Skeletal muscle cell (primary cell): ENCODE data around the gene RTN3.
"Not testable (repeated sequence)": the region's sequence is repeated elsewhere in the genome, so short reads cannot be mapped to it uniquely, and the experiment has no call there.

ENCODE experiments used
- DNase-seq: peaks from one replicate; pipeline ENCODE4 v3.0.0-alpha.2; 2010; ENCODE audit warnings: low read depth
- H3K4me3 ChIP-seq: 2 replicates; pipeline ENCODE4 v1.5.1; 2011; ENCODE audit warnings: low read depth, mild to moderate bottlenecking, control low read depth, low read length, moderate library complexity

The RTN3 gene

DNA sequence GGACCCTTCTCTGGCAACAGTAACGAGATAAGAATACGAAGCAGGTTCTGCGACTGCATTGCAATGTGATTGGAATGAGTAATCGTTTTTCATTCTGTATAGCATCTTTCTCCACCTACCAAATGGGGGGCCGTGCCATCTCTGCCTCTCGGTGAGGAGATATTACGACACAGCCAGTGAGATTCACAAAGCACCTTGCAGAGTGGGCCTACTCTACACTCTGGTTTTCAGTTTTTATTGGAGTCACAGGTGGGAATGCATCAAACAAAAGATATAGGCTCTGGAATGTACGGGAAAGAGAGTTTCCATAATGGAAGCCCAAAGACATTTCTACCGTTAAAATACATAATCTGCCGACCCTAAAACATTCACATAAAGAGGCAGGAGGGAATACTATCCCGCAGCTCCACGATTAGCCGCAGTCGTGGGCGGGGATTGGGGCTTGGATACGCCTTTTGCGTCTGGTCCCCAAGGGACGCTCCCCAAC, 423 bp upstream of the RTN3 start:
- no peak for DNase-seq
- H3K4me3 ChIP-seq = peak overlapping the region; percentile 99

DNA sequence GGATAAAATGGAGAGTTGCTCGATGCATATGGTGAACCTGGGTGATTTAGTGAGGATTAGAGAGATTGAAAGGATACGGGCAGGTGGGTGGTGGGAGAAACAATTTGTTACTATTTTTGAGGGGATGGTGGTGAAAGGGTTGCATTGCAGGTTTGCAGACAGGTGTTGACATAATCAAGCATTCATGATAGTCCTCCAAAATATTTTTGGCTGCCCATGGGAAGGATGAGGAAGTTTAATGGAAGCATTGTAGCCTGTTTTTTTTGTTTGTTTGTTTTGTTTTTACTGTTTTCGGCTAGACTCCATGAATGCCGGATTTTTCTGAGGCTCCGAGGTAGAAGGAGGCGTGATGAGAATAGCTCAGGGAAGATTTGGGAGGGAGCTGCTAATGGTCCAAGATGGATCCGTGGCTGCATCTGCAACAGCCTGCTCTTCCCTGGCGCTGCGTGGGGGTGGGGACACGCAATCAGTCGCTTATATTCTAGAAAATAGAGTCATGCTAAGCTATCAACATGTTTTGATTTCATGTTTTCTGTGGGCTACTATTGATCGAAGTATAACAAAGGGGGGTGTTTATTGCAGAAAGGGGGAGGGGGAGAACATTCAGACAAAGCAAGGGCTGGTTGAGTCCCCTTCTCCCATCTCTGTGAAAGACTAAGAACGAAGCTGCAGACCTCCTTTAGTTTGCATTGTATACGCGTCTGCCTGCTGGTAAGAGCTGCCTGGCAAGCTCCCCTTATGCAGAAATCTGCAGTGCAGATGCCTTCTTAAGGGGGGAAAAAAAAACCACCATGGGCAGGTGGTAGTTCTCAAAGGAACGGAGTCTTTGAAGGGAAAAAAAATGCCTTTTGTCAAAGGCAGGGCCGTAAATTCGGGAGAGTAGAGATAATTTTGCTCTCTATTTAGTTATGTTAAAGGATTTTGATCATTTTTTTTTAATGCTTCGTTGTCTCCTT, 1.0 kb downstream of the RTN3 start:
- peak overlapping the region; percentile 99 for H3K4me3 ChIP-seq
- no peak for DNase-seq

DNA sequence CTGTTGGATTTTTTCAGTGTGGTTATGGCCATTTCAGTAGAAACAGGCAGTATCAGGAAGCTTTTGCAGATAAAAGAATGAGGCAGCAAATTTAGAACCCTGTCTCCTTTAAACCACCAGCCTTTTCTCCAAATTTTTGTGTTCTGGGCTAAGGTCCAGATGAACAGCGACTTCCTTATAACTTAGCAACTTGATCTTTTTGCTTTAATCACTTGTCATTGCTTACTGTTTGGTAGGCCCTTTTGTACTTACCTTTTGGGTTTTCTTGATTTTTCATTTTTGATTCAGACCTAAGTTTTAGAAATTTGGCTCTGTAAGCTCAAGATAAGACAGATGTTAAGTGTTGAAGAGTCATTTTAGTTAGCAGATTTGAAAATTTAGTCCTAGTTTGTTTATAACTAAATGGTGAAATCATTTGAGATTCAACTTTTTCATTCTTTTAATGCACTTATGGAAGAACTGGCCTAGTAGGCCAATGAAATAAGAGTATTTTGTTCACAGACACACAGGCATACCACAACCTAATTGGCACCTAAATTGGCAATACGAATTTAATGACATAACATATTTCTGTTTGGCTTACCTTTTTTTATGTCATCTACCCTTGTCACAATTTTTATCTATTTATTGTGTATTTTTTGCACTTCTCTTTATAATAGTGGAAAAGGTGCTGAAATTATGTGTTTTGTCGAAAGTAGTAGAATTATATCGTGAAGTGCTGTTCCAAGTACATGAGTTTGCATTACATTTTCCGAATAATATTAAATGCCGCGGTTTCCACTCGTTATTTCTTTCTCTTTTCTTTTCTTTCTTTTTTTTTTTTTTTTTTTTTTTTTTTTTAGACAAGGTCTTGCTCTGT, 2.1 kb downstream of the RTN3 start:
- peak overlapping the region; percentile 99 for H3K4me3 ChIP-seq
- DNase-seq = no peak

DNA sequence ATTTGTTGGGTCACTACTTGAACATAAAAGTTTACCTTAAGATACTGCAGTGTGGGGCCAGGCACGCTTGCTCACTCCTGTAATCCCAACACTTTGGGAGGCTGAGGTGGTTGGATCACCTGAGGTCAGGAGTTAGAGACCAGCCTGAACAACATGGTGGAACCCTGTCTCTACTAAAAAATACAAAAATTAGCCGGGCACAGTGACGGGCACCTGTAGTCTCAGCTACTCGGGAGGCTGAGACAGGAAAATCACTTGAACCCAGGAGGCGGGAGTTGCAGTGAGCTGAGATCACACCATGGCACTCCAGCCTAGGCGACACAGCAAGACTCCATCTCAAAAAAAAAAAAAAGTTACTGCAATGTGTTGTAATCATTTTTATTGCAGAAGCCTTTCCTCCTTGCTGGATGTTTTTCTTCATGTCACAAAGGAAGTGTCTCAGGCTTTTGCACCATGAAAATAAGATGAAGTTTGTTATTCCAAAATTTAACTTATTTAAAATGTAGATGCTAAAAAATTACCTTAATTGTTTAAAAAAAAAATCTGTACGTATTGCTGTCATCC, 3.9 kb downstream of the RTN3 start:
- not testable (repeated sequence) for DNase-seq, H3K4me3 ChIP-seq

DNA sequence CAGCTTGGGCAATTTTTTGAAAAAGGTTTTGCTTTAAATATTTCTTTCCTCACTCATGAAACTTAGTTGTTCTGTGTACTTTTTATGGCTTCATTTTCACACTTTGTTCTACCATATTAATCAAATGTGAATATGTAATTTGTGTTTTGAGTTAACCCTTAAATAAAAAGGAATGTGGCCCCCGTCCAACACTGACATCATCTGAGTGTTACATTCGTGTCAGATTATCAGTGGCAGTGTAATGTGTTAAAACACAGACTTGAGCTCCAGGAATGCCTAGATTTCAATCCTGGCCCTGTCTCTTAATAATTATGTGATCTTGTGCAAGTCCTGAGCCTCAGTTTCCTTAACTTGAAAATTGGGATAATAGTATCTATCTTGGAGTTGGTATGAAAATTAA, 5.6 kb downstream of the RTN3 start:
- H3K4me3 ChIP-seq = no peak overlapping the region
- DNase-seq = no peak

DNA sequence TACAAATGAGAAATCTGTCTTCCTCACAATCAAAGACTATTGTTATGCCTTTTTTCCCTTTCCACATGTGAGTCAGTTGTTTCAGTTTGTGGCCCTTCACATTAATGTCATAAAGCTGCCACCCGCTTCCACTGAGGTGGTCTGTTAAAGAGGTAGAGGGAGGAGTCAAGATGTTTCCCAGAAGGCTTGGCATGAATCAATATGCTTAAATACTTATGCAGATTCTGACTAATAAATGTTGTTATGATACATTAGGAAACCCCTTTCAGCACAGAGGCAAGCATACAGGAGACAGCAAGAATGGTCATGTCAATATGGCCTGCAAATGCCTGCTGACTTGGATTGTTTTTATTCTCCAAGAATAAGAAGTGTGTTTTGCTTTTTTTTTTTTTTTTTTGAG, 6.5 kb downstream of the RTN3 start:
- DNase-seq = no peak
- H3K4me3 ChIP-seq = no peak overlapping the region

DNA sequence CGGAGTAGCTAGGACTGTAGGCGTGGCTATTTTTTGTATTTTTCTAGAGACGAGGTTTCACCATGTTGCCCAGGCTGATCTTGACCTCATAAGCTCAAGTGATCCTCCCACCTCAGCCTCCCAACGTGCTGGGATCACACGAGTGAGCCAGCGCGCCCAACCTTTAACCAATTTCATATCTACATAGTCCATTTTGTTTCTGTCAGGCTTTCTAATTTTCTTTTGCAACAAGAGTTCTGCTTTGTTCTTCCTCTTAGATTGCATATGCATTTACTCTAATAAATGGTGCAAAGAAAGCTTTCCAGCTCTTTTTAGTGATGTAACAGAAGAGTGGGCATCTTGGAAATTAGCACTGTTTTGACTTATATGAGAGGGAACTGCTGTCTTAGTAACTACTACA, 13.3 kb downstream of the RTN3 start:
- DNase-seq = no peak
- H3K4me3 ChIP-seq = no peak overlapping the region

DNA sequence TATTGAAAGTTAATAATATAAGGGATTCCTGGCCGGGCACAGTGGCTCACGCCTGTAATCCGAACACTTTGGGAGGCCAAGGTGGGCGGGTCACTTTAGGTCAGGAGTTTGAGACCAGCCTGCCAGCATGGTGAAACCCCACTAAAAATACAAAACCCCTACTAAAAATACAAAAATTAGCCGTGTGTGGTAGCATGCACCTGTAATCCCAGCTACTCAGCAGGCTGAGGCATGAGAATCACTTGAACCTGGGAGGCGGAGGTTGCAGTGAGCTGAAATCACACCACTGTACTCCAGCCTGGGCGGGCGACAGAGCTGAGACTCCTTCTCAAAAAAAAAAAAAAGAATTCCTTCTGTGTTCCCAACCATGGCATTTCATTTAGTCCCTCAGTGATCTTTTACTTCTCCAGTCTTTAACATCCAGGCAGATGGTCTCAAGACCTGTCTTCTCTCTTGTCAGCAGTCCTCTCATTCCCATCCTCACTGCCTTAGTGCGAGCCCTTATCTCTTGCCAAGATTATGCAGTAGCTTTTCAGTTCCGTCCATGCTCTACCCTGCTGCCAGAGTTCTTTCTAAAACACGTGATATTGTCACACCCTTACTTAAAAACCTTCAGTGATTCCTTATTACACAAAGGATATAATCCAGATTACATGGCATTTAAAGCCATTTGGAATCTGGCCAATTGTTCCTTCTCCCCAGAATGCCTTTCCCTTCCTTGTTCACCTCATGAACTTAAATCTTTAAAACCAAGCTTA, 17.9 kb downstream of the RTN3 start:
- H3K4me3 ChIP-seq = no peak overlapping the region
- no peak for DNase-seq

DNA sequence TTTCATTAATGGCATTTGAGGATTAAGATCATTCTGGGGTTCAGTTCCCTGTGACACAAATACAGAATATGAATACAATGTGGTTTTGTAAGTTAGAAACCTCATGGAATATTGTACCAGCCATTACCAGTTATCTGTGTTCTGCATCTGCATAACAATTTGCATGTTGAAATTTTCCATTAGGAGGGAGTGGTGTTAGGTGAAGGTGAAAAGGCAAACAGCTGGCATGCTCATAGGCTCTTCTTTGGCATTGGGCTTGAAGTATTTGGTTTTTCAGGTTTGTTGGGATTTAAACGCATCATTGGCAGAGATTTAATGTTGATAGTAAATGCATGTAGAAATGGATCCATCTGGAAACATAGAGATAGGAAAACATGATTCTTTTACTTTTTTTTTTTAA, 18.6 kb downstream of the RTN3 start:
- H3K4me3 ChIP-seq = no peak overlapping the region
- no peak for DNase-seq

DNA sequence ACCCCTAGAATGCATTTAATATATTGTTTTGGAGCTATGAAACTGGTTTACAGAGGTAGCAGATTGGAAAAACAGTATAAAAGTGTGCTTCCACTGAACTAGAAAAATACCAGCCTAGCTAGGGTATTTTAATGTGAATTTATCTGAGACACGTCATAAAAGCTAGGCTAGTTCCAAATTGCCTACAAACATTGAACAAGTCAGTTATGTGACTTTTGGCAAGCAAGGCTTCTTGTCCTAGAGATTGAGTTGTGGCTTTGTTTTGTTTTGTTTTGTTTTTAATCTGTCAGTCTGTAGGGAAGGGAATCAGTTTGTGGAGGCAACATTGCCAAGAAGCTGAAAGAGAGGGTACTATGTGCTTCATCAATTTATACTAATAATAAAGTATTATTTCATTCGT, 24.2 kb downstream of the RTN3 start:
- H3K4me3 ChIP-seq = no peak overlapping the region
- no peak for DNase-seq

DNA sequence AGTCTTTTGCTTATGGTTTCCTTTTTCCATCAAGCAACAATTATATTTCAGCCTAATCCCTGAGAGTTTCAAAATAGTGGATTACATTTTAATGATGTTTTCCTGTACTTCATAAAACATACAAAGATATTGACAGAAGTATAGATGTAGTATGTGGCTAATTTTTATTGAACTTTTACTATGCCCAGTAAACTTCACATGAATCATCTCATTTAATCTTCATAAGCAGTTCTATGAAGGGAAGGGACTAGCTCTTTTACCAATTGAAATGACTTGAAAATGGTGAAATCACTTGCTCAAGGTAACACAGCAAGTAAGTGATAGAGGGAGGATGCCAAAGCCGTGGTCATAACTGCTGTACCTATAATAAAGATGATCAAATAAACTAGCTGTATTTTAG, 27.5 kb downstream of the RTN3 start:
- H3K4me3 ChIP-seq = no peak overlapping the region
- DNase-seq = no peak

DNA sequence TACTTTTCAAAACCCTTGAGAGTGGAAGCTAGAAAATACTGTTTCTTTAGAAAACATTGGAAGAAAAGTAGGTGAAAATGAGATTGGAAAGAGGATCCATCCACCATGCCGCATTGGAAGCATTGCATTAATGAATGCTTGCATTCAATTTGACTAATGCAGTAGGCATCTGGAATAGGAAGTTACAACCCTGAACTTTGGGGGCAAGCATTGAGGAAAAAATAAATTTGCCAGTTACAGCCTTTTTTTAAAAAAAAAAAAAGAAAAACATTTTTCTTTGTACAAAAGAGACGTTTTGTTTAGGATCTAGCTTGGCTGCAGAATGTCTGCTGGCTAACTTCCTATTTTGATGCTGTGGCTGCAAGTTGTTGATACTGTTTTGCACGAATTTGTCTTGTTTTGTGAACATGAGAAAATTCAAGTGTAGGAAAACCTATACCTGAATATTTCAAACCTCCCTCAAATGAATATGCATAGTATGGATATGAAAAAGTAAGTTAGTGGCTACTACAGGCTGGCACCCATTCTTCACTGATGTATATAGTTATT, 28.1 kb downstream of the RTN3 start:
- no peak overlapping the region for H3K4me3 ChIP-seq

DNA sequence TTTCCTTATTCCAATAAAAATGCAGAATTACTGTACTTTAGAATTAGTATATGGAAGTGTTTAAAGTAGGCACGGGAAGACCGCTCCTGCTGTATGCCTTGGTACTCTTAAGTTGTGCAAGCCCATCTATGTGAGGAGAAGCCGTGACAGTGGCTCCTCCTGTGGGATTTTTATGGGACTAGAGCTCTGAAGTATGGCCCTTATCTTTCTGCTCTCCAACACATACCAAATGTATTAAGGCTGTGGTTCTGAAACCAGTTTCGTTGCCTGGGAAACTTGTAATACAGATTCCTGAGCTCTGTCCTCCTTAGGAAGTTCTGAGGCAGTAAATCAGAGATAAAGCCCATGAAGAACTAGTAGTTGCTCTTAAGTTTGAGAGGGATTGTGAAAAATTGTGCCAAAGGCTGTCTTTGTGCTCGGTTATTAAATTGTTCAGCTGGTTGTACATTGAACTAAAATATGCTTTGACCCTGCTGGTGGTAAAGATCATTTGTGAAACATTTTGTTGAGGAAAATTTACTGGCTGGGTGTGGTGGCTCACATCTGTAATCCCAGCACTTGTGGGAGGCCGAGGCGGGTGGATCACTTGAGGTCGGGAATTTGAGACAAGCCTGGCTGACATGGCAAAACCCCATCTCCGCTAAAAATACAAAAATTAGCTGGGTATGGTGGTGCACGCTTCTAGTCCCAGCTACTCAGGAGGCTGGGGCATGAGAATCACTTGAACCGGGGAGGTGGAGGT, 29.3 kb downstream of the RTN3 start:
- no peak overlapping the region for H3K4me3 ChIP-seq
- peak; percentile 15 for DNase-seq

More for the DNA sequence above, 28.1 kb downstream of the RTN3 start:
- DNase-seq = no peak

DNA sequence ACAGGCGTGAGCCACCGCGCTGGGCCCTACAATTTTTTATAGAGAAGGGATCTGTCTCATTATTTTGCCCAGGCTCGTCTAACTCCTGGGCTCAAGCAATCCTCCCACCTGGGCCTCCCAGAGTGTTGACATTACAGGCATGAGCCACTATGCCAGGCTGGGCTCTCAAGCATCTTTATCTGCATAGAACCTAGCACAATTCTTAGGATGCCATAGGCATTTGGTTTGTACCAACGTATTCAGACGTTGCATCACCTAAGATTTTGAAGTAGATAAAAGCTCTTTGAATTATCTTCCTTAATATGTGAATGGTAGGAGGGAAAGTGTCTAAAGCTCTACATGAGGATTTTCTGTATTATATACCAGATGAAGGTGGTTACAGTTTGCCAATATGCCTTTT, 30.5 kb downstream of the RTN3 start:
- H3K4me3 ChIP-seq = no peak overlapping the region
- no peak for DNase-seq

DNA sequence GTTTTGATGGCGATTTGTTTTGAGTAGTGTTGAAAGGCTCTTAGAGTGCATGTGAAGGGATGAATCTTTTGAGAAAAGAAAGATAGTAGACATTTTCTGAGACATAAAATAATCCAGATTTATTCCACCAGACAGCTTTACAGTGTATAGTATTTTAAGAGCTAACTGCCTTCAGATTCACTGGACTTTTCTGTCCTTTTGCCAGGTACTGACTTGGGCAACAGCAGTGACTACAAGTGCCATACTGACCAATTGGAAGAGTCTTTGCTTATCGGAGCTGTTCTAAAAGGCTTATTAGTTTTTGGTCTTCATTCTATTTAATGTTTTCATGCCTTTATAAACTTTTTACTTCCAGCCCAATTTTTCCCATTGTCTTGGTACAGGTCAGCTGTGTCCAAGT, 32.5 kb downstream of the RTN3 start:
- H3K4me3 ChIP-seq = no peak overlapping the region
- DNase-seq = no peak

DNA sequence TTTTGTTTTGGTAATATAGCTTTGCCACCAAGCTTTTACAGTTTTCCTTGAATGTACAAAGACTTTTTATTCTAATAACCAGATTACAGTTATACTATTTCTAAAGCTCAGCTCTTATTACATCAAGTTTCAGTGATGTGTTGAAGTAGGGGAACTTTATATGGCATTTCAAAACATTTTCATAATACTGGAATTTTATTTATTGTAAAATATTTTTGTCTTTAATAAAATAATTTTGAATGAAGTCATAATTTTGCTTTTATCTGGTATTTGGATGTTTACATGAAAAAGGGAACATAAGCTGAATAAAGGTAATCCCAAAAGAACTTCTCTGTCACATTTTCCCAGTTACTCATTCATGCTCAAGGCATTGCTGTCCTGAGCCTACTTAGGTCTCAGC, 34.7 kb downstream of the RTN3 start:
- H3K4me3 ChIP-seq = no peak overlapping the region
- DNase-seq = no peak

DNA sequence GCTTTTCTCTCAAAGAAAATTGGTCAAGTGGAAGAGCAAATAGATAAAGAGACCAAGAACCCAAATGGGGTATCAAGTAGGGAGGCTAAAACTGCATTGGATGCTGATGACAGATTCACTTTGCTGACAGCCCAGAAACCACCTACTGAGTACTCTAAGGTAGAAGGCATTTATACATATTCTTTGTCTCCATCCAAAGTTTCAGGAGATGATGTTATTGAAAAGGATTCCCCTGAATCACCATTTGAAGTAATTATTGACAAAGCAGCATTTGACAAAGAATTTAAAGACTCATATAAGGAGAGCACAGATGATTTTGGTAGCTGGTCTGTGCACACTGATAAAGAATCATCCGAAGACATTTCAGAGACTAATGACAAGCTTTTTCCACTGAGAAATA, 37.7 kb downstream of the RTN3 start:
- no peak overlapping the region for H3K4me3 ChIP-seq
- DNase-seq = no peak

DNA sequence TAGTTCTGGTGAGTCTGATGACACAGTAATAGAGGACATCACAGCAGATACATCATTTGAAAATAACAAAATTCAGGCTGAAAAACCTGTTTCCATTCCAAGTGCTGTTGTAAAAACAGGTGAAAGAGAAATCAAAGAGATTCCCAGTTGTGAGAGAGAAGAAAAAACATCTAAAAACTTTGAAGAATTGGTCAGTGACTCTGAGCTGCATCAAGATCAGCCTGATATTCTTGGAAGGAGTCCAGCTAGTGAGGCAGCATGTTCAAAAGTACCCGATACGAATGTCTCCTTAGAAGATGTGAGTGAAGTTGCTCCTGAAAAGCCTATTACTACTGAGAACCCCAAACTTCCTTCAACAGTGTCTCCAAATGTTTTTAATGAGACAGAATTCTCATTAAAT, 38.7 kb downstream of the RTN3 start:
- DNase-seq = peak; percentile 16
- H3K4me3 ChIP-seq = no peak overlapping the region
